Amygdala (tissue), 56 donors: ENCODE data around the gene LAMP2.
"Not testable (repeated sequence)": the region's sequence is repeated elsewhere in the genome, so short reads cannot be mapped to it uniquely, and the experiment has no call there.

ENCODE experiments used
- DNase-seq, 56 donors: peaks; one replicate each; lab custom pipeline; 2025; lab: John Stamatoyannopoulos, UW

The LAMP2 gene

DNA sequence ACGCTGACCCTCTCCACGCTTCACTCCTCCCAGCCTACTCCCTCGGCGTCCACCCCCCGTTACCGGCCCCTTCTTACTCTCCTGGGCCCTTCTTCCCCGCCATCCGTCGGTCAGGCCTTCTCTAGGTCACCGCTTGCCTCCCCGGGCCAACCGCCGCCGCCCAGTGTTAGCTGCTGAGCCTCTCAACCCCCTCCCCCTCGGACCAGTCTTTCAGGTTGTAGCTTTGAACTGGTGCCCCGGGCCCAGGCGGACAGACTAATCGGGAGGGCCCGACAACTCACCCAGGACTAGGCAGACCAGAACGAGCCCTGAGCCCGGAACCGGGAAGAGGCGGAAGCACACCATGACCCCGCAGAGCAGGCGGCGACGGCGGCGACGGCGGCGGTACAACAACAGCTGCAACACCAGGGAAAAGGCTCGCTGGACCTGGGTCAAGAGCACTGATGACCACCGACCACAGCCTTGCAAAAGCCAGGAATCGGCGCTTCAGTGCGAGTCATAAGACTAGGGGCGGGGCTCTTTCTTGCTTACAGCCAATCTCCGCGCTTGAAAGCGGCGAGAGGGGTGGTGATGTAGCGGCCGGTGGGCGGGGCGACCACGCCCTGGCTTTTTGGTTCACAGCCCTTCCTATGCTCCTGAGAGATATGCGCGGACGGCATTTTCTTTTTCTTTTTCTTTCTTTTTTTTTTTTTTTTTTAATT is at the start of gene LAMP2:
Gene LAMP2 (minus strand): TSS at position 472 of the 701 bp plus-strand sequence. CDS start 127 bp downstream, at position 345.
- peak; percentile 17 to 94 (median 79) for DNase-seq

GRCh38 chrX:120517936-120518335 is 48.8 kb upstream of the LAMP2 start:
- no peak for DNase-seq

DNA sequence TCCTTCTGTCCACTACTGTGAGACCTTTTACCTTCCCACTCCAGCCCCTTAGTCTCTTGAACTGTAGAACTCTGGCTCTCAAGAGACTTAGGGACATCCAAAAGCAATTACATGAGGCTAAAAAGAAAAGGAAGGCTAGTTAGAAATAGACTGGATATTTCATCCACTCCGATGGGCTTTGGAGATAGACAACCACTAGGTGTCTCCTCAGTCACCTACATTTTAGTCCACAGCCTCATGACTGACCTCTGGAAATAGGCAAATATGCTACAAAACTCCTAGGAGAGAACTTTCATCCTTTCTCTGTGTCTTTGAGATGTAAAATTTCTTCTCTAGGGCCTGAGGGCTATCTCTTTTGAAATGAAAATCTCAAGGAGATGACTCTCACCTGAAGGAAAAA is 45.1 kb upstream of the LAMP2 start:
- no peak for DNase-seq

DNA sequence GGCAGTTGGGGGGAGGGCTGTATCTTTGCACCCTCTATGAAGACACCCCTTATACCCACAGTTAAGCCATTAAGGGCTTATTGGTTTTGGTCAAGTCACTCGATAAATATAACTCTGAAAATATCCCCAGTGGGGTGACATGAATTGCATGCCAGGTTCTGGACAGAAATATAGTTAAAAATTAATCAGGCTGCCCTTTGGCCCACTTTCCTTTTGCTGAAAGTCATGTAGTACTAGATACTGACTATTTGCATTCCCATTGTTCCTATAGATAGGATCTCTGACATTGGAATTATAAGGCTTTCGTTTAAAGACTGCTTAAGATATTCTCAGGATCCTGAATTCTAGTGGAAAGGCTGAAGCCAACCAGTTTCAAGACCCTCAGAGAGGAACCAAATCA is 43.5 kb upstream of the LAMP2 start:
- DNase-seq: no peak

- DNase-seq: no peak
These were observed 43.1 kb upstream of the LAMP2 start for GRCh38 chrX:120512222-120512621.

DNA sequence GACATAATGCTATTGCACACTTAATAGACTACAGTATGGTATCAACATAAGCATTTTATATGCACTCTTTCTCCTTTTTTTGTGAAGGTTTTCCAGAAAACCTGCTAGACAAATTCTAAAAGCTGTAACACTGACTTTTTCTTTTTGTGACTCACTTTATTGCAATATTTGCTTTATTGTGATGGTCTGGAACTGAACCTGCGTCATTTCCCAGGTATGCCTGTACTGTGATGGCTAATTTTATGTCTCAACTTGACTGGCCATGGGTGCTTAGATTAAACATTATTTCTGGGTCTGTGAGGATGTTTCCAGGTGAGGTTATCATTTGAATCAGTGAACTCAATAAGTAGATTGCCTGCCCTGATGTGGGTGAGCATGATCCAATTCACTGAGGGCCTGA is 35.5 kb upstream of the LAMP2 start:
- no peak for DNase-seq

DNA sequence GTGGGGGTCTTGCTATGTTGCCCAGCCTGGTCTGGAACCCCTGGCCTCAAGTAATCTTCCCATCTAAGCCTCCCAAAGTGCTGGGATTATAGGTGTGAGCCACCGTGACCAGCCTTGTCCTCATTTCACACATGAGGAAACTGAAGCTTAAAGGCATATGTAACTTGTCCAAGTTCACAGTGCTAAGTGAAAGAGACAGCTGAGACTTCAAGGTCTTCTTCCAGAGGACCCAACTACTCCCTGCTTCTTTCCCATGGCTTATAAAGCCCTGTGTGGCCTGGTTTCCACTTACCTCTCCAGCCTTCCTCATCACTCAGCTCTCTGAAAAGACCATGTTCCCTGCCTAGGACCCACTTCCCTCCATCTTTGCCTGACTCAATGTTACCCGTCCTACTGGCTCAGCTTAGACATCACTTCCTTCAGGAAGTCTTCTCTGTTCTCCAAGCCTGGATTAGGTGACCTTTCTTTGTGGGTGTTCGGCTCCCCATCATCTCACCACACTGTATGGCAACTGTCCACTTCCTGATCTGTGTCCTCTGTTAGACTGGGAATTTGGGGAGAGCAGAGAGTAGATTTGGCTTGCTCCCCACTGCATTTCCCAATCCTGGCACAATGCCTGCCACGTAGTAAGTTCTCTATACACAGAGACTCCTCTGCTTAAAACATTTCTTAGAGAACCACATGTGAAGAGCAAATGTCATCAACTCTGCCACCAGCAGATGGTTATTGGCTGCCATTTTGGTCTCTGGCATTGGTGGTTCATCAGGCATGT is 30.4 kb upstream of the LAMP2 start:
- DNase-seq: no peak

GRCh38 chrX:120490119-120490518 is 21.0 kb upstream of the LAMP2 start:
- DNase-seq: not testable (repeated sequence)

DNA sequence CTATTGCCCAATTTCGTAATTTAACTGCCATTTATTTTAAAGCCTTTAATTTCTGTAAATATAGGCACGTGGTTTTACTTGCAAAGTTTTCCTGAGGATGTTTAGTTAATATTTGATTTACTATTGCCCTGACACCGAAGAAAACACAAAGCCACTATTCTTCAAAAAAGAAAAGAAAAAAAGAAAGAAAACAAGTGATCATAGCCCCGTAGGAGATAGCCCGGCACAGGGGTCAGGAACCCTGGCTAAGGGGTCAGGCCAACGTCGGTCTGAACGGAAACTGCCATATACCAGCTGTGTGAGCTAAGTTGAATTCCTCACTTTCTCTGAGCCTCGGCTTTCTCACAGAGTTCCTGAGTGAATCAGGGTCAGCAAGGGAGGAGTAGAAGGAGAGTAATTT is 17.7 kb upstream of the LAMP2 start:
- no peak for DNase-seq

DNA sequence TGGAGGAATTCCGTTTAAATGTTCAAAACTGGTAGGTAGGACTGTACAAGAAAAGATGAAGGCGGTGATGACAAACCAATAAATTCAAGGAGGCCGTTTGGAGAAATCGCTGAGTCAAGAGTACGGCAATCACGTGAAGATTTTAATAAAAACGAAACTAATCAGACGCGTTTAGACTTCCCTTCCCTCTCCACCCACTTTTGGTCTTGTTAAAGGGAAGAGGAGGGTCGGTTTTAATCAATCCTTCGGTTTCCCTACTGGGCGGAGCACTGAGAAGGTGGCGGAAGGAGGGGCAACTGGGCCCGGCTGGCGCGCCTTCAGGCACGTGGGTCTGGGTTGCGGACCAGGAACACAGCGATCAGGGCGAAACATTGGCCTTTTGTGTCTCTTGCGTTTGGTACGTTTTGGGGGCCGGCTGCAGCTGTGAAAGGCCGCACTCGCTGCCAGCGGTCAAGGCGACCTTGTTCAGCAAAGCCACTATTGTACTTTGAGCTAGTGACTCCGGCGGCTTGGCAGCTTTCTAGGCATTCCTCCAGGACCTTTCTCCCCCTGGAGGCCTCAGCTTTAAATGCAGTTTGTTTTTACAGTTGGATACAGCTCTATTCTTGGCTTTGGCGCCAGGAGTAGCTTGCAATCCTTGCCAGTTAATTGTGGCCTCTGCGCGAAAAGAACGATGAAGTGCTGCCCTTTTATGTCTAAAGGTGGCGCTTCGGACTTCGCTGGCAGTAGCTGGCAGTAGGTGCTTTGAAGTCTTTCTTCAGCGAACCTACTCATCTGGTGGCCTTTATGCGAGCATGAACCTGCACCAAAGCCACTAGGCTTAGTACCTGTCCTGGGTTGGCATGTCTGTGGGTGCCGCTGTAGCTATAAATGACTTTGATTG is 16.8 kb upstream of the LAMP2 start:
- peak; percentile 3 to 90 (median 74) for DNase-seq

- DNase-seq: no peak
These were observed 16.2 kb upstream of the LAMP2 start for GRCh38 chrX:120485315-120485637.

DNA sequence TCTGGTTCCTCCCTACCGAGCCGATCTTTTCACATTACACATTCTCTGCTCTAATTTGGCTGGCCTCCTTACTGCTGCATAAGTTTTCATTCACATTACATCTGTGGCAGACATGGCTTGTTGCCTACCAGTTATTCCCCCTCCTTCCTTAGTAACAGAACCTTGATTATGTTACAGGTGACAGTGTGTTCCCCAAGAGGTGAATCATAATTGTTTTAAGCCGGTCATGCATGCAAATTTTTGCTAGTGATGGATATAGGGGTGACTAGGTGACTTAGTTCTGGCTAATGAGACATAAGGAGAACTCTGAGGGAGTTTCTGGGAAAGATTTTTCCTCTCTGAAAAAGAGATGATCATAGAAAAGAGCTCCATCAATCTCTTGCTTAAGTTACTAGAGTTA is 8.4 kb upstream of the LAMP2 start:
- no peak for DNase-seq

DNA sequence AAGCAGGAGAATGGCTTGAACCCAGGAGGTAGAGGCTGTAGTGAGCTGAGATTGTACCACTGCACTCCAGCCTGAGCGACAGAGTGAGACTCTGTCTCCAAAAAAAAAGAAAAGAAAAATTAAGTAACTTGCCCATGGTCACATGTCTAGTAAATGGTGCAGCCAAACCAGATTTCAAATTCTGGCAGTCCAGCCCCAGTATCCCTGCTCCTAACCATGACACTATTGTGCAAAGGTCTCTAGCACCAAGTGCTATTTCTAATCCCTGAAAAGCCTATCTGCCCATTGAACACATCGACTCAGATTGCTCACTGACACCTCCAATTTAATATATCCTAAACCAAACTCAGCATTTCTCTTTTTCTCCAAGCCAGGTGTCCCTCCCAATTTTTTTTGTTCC is 7.6 kb upstream of the LAMP2 start:
- DNase-seq: no peak

DNA sequence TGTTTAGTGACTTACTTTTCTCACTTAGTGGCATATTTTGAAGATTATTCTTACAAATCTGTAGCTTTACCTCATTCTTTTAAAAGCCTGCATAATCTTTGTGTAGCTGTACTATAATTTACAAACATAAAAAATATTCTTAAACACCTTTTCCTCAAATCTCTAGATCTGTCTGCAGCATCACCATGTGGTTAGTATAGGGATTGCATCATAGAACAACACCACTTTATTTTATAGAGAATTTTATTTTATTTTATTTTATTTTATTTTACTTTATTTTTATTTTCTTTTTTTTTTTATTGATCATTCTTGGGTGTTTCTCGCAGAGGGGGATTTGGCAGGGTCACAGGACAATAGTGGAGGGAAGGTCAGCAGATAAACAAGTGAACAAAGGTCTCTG is 6.4 kb upstream of the LAMP2 start:
- not testable (repeated sequence) for DNase-seq

DNA sequence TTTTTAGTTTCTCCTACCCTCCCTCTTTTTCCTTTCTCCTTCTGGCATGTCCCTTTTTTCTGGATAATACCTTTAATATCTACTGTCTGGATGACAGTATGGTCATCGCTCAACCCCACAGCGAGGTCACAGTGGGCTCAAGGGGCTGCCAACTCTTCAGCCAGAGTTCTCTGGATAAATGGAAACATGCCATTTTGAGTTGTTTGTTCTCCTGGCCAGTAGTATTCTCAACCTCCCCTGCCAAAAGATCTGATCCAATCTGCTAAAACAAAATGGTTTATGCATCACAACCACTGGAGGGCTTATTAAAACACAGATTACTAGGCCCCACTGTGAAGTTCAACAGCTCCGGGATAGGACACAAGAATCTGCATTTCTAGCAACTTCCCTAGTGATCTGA is 5.0 kb upstream of the LAMP2 start:
- no peak for DNase-seq

DNA sequence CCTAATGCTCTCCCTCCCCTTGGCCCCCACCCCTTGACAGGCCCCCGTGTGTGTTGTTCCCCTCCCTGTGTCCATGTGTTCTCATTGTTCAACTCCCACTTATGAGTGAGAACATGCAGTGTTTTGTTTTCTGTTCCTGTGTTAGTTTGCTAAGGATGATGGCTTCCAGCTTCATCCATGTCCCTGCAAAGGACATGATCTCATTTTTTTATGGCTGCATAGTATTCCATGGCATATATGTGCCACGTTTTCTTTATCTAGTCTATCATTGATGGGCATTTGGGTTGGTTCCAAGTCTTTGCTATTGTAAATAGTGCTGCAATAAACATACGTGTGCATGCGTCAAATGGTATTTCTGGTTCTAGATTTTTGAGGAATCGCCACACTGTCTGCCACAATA is 561 bp upstream of the LAMP2 start:
- not testable (repeated sequence) for DNase-seq

DNA sequence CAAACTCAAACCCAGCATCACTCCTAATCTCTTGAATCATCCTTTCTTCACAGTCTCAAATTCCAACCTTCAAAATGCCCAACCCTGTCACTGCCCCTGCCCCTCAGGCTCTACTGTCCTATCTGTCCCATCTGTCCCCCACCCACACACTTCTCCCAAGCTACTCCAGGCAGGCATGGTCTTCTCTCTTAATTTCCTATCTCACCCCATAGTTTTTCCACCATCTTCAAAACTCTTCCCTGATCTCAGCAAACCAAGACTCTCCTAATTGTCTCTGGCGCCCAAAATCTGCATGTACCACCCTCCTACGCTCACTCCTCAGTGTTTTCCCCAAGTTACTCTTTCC is 644 bp downstream of the LAMP2 start:
- DNase-seq: no peak

DNA sequence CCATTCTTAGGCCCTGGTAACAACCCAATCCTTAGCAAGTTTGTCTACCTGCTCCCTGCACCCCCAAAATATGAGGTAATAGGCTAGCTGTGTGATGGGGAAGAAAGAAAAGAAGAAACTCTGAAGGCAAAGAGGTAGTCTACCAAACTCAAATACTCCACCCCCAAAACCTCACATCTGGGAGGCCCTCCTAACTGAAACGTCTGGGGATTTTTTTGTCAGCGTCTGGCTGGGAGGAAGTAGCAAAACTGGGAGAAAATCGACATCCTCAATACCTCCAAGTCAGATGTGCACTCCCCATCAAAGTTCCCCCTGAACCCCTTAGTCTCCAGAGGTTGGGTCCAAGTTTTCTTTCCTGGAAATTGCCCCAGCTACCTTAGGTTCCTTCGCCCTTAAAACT is 1.0 kb downstream of the LAMP2 start:
- no peak for DNase-seq

- no peak for DNase-seq
These were observed 4.7 kb downstream of the LAMP2 start for GRCh38 chrX:120464411-120464810.

DNA sequence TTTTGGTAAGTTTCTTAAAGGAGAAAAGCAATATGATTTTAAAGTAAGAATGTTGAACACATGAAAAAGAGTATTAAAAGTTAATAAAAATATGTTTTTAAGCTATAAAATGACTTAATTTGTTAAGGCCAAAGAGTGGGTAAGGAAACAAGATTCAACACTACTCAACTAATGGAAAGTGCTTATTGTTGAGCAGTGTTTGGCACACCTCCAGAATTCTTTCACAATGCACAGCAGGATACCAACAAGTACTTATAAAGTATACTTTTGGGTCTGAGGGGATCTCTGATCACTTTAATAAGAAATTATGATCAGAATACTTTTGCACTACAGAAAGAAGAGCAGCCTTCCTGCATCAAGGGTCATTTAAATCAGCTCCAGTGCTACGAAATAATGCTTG is 5.9 kb downstream of the LAMP2 start:
- DNase-seq: no peak

- DNase-seq: no peak
These were observed 6.7 kb downstream of the LAMP2 start for GRCh38 chrX:120462370-120462769.
